Nephron (organoid): ENCODE results near the gene WDR72.
A peak's percentile ranks its signal among the peaks of the same experiment; 100 is the strongest.
"Not testable (repeated sequence)": the region's sequence is repeated elsewhere in the genome, so short reads cannot be mapped to it uniquely, and the experiment has no call there.

Experiments used
- H3K27ac Mint-ChIP-seq, 3 experiments: 2 replicates each; pipeline ENCODE4 v1.8.0; 2020; ENCODE audit warnings: mixed read lengths in 3 of 3, mild to moderate bottlenecking in 2 of 3, moderate library complexity in 1 of 3
- H3K27me3 Mint-ChIP-seq: 2 replicates; pipeline ENCODE4 v1.8.0; 2021; ENCODE audit warnings: low read depth, mild to moderate bottlenecking, moderate library complexity, mixed read lengths
- H3K36me3 Mint-ChIP-seq: 2 replicates; pipeline ENCODE4 v1.8.0; 2020; ENCODE audit warnings: low read depth, mixed read lengths
- H3K4me1 Mint-ChIP-seq: 2 replicates; pipeline ENCODE4 v1.8.0; 2020; ENCODE audit warnings: mixed read lengths
- H3K4me3 Mint-ChIP-seq, 3 experiments: 2 replicates each; pipeline ENCODE4 v1.8.0; 2020; ENCODE audit warnings: mild to moderate bottlenecking in 3 of 3, mixed read lengths in 3 of 3, moderate library complexity in 2 of 3
- H3K9me3 Mint-ChIP-seq: 2 replicates; pipeline ENCODE4 v1.8.0; 2020; ENCODE audit warnings: mixed read lengths
- CTCF ChIP-seq, 3 experiments: fragments of 200-600 bp; sonication (generic); IDR thresholded peaks; one replicate each; pipeline ENCODE4 v1.5.0; 2021; ENCODE audit warnings: antibody characterized with exemption in 3 of 3; ENCODE audit not compliant: unreplicated experiment in 3 of 3

Gene WDR72

GRCh38 chr15:53789654-53790375 lies 30.4 kb upstream of the WDR72 start:
- Mint-ChIP-seq H3K36me3 (no peaks in the 10 kb centered on the region), H3K4me1 (peaks cover 25% of the 10 kb centered on the region), H3K27me3 (peaks cover 4% of the 10 kb centered on the region), H3K9me3 (peaks cover 6% of the 10 kb centered on the region), H3K4me3 (no peak overlapping the region), H3K27ac (peak overlapping the region in 2 of 3 experiments; percentile 63 to 79)
- no peak for TF ChIP-seq CTCF (IDR thresholded peaks at IDR 0.05; ENCODE audit: unreplicated experiment in 3 of 3)

- peaks cover 8% of the 10 kb centered on the region for H3K27me3 Mint-ChIP-seq
- H3K27ac Mint-ChIP-seq = no peak overlapping the region
- H3K36me3 Mint-ChIP-seq = no peaks in the 10 kb centered on the region
- H3K4me3 Mint-ChIP-seq = no peak overlapping the region
- H3K4me1 Mint-ChIP-seq = peaks cover 20% of the 10 kb centered on the region
- peaks cover 10% of the 10 kb centered on the region for H3K9me3 Mint-ChIP-seq
- TF ChIP-seq CTCF (IDR thresholded peaks at IDR 0.05; ENCODE audit: unreplicated experiment in 3 of 3) = no peak
Observed at GRCh38 chr15:53786401-53786800, 26.9 kb upstream of the WDR72 start.

GRCh38 chr15:53785241-53785640 lies 25.8 kb upstream of the WDR72 start:
- H3K36me3 Mint-ChIP-seq, H3K27ac Mint-ChIP-seq, H3K4me3 Mint-ChIP-seq, H3K4me1 Mint-ChIP-seq, H3K27me3 Mint-ChIP-seq: not testable (repeated sequence)
- peaks cover 15% of the 10 kb centered on the region for H3K9me3 Mint-ChIP-seq

- Mint-ChIP-seq H3K4me3 (no peak overlapping the region), H3K4me1 (no peaks in the 10 kb centered on the region), H3K27ac (peak overlapping the region; percentile 13 to 64 (median 16)), H3K9me3 (no peaks in the 10 kb centered on the region), H3K27me3 (peaks cover 53% of the 10 kb centered on the region), H3K36me3 (no peaks in the 10 kb centered on the region)
- TF ChIP-seq CTCF (IDR thresholded peaks at IDR 0.05; ENCODE audit: unreplicated experiment in 3 of 3) = no peak
Observed at GRCh38 chr15:53762916-53763315, 3.5 kb upstream of the WDR72 start.

GRCh38 chr15:53758412-53758811 lies 1.1 kb downstream of the WDR72 start:
- no peak for TF ChIP-seq CTCF (IDR thresholded peaks at IDR 0.05; ENCODE audit: unreplicated experiment in 3 of 3)
- H3K9me3 Mint-ChIP-seq = no peaks in the 10 kb centered on the region
- H3K36me3 Mint-ChIP-seq = no peaks in the 10 kb centered on the region
- peak overlapping the region; percentile 68 to 78 (median 78) for H3K4me3 Mint-ChIP-seq
- peaks cover 49% of the 10 kb centered on the region for H3K27me3 Mint-ChIP-seq
- H3K4me1 Mint-ChIP-seq = no peaks in the 10 kb centered on the region
- H3K27ac Mint-ChIP-seq = peak overlapping the region; percentile 19 to 67 (median 55)

GRCh38 chr15:53757906-53758305 lies 1.6 kb downstream of the WDR72 start:
- no peaks in the 10 kb centered on the region for H3K4me1 Mint-ChIP-seq
- peaks cover 46% of the 10 kb centered on the region for H3K27me3 Mint-ChIP-seq
- H3K27ac Mint-ChIP-seq = peak overlapping the region; percentile 19 to 83 (median 78)
- no peaks in the 10 kb centered on the region for H3K36me3 Mint-ChIP-seq
- peak overlapping the region; percentile 42 to 74 (median 70) for H3K4me3 Mint-ChIP-seq
- no peaks in the 10 kb centered on the region for H3K9me3 Mint-ChIP-seq
- TF ChIP-seq CTCF (IDR thresholded peaks at IDR 0.05; ENCODE audit: unreplicated experiment in 3 of 3) = no peak
